ENCODE measurements around the gene S100G.

Gene S100G

DNA sequence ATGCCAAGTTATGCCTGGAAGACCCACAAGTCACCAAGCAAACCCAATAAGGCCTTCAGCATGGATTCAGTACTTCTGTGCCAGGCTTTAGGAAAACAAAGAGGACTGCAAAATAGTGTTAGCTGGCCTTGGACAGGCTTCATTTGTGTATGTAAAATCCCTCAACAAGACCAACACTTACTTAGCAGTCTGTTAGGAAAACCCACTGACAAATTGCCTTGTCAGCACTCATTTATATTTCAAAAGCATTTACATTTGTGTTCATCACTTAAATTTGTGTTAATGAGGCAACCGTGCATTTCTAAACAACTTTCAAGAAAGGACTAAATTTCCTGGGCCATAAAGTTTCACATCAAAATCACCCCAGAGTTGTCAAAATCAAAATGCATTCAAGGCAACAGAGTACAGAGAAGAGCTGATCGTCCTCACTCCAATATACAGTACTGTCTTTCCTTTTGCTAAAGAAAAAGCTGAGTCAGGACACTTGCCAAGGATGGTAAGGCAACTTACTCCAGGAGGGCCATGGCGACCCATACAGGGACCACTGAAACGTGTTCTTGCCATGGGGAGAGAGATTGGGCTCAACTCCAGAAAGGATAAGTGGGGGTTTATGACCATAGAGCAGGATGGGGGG is 1.6 kb downstream of the S100G start:
- no peak for DNase-seq

DNA sequence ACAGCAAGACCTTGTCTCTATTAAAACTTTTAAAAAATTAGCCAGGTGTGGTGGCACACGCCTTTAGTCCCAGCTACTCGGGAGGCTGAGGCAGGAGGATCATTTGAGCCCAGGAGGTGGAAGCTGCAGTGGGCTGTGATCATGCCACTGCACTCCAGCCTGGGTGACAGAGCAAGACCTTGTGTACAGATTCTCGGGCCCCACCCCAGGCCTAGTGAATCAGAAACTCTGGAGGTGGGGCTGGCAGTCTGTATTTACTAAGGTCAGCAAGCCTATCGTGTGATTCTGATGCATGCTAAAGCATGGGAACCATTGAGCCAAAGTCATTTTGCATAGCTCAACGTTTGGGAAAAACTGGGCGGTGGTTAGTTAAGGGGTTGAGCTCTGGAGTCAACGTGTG is 3.5 kb downstream of the S100G start:
- no peak for DNase-seq

DNA sequence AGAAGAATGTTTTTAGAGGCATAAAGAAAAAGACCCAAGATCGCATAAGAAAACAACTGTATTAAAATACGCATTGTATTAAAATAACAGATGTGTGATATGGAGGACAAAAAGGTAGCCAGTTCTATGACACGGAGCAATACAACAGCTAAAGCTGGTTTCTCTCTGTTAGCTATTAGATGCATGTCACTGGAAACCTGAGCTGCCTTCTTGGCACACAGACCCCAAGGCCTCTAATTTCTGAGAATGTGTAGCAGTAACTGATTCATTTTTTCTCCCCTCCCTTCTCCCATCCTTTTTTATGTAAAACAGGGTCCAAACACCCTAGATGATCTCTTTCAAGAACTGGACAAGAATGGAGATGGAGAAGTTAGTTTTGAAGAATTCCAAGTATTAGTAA is 4.1 kb downstream of the S100G start:
- no peak for DNase-seq

DNA sequence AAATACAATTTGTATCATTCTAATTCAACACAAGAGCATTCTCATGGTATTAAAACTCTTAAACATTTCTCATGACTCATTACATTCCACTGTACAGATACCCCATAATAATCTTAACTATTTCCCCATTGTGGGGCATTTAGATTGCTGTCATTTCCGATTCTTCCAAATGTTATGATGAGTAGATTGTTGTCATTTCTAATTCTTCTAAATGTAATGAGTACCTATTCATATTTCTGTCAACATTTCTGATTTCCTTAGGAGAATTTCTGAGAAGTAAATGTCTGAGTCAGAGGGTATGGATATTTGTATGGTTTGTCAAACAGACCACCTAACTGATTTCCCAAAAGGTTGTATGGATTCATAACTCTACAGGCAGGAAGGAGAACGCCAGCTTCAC is 8.3 kb downstream of the S100G start:
- no peak for DNase-seq

DNA sequence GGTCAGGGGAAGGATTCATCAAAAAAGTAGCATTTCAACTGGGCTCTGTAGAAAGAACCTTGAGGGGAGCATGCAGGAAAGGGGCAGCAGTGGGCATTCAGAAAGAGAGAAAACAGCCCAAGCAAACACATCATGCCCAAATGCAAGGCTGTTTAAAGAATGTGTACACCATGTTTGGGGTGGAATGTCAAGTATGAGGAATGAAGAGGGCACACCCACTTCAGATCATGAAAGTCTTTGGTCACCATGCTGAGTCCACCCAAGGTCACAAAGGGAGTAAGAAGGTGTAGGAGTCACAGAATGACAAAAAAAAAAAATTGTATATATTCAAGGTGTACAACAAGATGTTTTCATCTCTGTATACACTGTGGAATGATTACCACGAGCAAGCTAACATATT is 9.4 kb downstream of the S100G start:
- DNase-seq = no peak

DNA sequence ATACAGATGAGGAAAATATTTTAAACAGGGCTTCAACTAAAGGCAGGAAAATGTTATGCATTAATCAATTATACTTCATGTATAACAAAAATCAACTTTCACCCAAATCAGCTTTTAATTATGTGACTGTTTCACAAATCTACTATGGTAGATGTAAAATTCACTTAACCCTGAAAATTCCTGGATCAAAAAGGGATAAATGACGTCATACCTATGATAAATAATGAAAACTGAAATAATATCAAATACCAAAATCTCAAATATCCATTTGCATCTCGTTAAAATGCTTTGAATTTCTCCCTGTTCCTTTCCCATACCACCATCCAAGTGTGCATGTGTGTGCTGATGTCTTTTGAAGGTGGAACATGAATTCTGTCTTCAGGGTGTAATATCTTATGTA is 11.5 kb downstream of the S100G start:
- no peak for DNase-seq

DNA sequence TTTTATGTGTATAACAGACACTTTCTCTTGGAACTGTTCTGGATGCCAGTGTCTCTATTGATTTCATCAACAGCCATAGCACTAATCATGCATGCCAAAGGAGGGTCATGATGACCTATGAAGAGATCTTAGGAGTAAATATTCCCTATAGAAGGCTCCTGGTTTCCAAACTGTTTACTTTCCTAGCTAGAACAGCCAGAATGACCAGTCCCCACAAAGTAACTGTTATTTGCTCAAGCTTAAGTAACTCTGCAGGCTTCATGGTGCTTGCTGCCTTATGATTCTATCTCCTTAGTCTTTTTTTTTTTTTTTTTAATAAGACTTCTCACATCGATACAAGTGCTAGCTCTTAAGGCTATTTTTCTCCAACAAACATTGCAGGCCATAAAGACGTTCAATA is 12.4 kb downstream of the S100G start:
- DNase-seq = no peak

DNA sequence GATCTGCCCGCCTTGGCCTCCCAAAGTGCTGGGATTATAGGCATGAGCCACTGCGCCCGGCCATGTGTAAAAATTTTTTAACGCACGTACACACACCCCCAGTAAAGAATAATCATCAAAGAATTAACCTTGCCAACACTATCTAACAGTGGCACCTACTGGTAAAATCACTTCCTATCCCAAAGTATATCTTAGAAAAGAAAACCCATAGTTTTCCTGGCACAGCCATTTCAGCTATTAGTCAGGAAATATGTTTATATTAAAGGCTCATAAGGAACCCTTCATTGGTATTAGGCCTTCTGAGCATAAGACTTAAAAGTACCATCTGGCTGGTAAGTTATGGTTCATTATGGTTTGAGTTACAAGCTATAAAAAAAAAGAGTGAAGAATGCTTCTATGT is 14.1 kb downstream of the S100G start:
- no peak for DNase-seq

DNA sequence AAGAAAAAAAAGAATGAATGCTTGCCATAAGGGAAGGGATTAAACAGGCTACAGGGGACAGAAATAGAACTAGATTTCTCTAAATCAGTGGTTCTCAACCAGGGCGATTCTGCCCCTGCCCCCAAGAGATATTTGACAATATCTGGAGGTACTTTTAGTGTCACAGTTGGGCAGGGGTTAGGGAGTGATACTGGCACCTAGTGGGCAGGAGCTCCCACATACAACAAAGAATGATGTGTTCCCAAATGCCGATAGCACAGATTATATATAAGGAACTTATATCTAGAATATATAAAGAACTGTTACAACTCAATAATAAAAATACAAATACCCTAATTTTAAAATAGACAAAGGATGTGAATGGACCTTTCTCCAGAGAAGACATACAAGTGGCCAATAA is 14.7 kb downstream of the S100G start:
- DNase-seq = no peak

DNA sequence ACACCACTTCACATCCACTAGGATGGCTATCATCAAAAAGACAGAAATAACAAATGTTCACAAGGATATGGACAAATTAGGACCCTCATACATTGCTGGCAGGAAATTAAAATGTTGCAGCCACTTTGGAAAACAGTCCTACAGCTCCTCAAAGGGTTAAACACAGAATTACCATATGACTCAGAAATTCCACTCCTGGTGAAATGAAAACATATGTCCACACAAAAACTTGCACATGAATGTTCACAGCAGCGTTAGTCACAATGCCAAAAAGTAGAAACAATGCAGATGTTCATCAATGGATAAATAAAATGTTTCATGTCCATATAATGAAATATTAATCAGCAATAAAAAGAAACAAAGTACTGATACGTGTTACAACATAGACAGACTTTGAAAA is 15.1 kb downstream of the S100G start:
- no peak for DNase-seq

DNA sequence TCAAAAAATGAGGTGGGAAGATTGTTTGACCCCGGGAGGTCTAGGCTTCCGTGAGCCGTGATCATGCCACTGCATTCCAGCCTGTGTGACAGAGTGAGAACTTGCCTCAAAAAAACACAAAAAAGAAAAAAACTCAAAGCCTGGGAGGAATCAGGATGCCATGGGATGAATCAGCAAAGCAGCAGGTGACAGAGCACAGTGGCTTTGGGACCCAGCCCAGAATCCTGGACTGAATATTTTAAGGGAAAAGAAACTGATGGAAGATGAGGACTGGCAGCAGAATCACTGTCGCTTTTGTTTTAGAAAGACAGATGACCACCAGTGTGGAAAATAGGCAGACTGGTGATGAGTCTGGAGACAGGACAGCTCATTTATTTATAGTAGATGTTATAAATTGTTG is 16.6 kb downstream of the S100G start:
- peak in 11 of 14 donors; percentile 1 to 61 (median 14) for DNase-seq

DNA sequence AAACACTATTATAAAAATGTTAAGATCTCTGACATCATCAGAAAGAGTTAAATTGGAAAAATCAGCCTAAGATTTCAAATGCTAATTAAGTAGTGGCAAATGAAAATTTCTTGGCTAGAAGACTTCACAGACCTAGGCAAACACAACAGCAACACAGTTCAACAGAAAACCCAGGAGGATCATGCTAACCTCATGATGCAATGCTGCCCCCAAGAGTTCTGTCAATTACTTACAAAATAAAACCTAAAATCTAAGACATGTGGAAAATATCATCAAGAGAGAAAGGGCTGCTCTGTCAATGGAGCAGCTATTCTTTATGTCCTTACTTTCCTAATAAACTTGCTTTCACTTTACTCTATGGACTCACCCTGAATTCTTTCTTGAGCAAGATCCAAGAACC is 21.0 kb downstream of the S100G start:
- peak in 2 of 14 donors; percentile 3 for DNase-seq

DNA sequence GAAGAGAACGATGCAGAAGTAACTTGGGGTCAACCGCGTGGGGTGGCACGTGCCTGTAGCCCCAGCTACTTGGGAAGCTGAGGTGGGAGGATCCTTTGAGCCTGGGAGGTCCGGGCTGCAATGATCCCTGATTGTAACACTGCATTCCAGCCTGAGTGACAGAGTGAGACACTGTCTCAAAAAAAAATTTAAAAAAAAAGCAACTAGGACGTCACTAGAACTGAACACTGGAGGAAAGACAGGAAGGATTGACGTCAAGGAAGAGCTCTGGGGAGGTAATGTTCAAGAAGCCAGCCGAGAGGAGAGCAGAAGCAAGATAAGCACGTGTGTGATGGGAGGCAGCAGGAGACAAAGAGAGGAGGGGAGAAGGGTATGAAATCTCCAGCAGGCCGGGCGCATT is 28.7 kb downstream of the S100G start:
- no peak for DNase-seq

DNA sequence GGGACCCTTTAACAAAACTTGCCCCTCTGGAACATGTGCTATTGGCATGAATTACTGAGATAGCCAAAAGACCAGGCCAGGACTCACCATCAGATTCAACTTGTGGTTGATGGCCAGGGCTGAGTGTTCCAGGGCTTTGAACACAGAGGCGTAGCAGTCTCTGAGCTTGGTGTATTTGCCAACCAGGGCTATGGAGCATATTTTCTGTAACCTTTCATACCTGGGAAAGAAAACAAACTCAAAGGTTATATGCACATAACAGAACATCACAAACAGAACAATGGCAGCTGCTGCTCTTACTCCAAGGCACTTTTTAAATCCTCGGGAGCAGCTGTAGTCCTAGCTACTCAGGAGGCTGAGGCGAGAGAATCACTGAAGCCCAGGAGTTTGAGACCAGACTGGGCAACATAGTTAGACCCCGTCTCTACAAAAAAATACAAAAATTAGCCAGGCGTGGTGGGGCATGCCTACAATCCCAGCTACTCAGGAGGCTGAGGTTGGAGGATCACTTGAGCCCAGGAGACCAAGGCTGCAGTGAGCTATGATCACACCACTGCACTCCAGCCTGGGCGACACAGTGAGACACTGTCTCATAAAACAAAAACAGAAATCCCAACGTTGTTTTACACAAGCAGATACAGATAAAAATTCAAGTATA is 33.2 kb downstream of the S100G start:
- no peak for DNase-seq

DNA sequence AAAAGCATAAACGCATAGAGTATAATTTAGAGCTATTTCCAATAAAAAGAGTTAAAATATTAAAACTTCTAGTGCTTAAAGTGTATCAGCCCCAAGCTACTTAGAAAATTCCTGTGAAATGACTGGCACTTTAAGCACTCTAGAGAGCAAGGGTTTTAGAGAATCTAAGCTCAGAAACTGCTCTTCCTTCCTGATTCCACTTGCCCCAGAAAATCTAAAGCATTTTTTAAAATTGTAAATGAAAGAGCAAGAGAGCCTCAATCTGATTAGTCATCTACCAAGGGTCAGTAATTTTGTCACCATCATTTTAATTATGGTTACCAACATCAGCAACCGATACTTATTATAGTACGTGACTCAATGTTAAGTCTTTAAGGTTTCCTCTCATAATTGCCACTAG is 37.6 kb downstream of the S100G start:
- DNase-seq = no peak

DNA sequence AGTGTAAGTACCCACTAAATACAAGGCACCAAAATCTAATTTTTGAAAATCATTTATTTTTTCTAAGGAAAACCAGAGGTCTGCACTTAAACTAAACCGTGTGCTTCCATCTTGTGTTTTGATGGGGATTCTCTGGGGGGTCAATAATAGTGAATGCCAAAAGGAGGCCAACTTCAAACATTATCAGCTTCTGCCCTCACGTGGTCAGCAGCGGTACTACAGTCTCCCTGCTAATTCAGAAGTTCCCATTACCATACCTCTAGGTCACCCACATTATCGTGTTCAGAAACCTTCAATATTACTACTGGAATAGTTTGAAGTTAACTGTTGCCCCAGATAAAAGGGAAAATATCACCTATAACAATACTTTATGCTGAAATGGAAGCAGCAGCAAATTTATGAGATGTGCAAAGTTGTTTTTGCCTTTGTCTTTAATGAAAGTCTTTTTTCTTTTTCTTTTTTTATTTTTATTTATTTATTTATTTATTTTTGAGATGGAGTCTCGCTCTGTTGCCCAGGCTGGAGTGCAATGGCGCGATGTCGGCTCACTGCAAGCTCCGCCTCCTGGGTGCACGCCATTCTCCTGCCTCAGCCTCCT is 45.2 kb downstream of the S100G start:
- DNase-seq = peak in 6 of 14 donors; percentile 0 to 39 (median 15)

DNA sequence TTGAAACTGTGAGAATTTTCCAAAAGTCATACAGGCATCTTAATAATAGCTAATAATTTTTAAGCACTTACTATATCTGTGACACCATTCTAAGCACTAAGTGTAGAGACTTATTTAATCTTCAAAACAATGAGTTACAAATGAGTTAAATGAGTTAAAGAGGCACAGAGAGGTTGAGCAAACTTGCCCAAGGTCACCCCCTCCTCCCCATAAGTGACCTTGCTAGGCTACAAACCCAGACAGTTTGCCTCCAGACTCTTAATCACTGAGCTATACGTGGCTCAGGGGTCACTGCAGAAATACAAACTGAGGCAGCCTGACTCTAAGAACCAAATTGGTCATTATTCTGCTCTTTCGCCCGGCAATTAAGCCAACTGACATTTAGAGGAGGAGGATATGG is 47.0 kb downstream of the S100G start:
- no peak for DNase-seq

DNA sequence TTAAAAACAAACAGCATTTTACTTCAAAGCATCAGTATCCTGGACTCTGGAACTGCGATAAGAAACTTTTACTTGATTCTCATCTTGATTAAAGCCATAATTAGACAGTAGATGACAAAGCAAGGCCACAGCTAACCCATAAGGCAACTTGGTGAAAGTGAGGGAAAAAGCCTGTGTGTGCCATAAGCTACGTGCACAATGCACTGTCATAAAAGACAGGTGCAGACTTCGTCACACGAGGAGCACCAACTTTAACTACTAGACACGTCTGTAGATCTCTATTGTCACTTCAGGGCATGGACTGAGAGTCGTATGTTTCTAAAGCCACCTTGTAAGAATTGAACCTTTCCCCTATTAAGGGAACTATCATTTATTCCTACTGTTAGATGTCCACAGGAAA is 49.4 kb downstream of the S100G start:
- DNase-seq = no peak

DNA sequence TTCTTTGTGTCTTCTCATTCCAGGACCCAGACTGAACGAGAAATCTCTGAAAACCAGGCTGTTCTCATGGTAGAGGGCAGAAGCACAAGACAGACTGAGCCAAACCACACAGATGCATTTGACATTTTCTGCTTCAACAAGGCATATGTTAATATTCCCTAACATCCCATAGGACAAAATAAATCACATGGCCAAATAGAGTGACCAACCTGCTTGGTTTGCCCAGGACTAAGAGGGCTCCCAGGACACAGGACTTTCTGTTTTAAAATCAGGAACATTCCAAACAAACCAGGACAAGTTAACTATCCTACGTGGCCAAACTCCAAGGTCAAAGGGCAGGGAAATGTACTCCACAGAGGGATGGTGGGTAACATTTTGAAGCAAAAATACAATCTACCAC is 50.8 kb downstream of the S100G start:
- no peak for DNase-seq

DNA sequence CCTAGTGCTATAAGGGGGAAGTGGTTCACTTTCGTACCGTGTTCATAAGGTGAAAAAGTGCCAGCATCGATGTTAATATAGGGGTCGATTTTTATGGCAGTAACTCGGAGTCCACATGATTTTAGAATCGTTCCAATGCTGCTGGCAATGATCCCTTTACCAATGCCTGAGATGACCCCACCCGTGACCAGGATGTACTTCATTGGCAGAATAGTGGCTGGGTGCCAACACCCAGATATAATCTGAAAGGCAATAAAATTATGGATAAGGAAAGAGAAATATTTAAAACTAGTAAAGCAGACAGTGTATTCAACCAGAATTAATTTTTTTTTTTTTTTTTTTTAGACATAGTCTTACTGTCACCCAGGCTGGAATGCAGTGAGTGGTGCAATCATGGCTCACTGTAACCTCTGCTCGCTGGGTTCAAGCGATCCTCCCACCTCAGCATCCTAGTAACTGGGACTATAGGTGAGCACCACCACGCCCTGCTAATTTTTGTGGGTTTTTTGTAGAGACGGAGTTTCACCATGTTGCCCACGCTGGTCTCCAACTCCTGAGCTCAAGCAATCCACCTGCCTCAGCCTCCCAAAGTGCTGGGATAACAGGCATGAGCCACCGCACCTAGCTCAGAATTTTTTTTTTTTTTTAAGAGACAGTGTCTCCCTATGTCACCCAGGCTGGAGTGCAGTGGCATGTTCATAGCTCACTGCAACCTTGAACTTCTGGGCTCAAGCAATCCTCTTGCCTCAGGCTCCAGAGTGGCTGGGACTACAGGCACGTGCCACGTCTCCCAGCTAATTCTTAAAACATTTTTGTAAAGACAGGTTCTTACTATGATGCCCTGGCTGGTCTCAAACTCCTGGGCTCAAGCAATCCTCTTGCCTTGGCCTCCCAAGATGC is 53.0 kb downstream of the S100G start:
- DNase-seq = no peak

Measured in C1 segment of cervical spinal cord (tissue), 14 donors.